MCF 10A (cell line): ENCODE data around the gene SF3B5. TPM values are rescaled to one million over a fixed set of nuclear protein-coding genes. Genes with fewer than 3 reads are reported as not detected.

ENCODE experiments used
- BruUV-seq: library from RNA; stranded (reverse); fragments of 400-500 nt; replicated peaks from 2 replicates; lab custom pipeline; 2021; lab: Mats Ljungman, UMichigan
- CTCF ChIA-PET: fragments of 300-600 bp; sonication (Branson Sonifier 250); formaldehyde crosslinking; extraction: SDS; loops from one replicate; lab custom pipeline; 2021; ENCODE audit warnings: antibody characterized with exemption, inconsistent platforms; lab: Yijun Ruan, JAX
- POLR2A ChIA-PET: fragments of 300-600, 350-650 bp; sonication (Branson Sonifier 250); formaldehyde crosslinking; extraction: SDS; loops from one replicate; lab custom pipeline; 2020; ENCODE audit warnings: antibody characterized with exemption, inconsistent platforms; lab: Yijun Ruan, JAX
- DNase-seq: peaks from one replicate; pipeline ENCODE4 v3.0.0-alpha.2; 2018; ENCODE audit not compliant: unreplicated experiment
- H3K27ac Mint-ChIP-seq: one replicate; pipeline ENCODE4 v1.8.0; 2022; ENCODE audit warnings: mild to moderate bottlenecking, low read depth, mixed read lengths; ENCODE audit not compliant: unreplicated experiment
- H3K27me3 Mint-ChIP-seq: one replicate; pipeline ENCODE4 v1.8.0; 2022; ENCODE audit warnings: mixed read lengths; ENCODE audit not compliant: insufficient read depth, unreplicated experiment
- H3K36me3 Mint-ChIP-seq: one replicate; pipeline ENCODE4 v1.8.0; 2022; ENCODE audit warnings: mild to moderate bottlenecking, moderate library complexity, mixed read lengths; ENCODE audit not compliant: insufficient read depth, unreplicated experiment
- H3K4me1 Mint-ChIP-seq: one replicate; pipeline ENCODE4 v1.8.0; 2022; ENCODE audit warnings: mixed read lengths; ENCODE audit not compliant: insufficient read depth, unreplicated experiment
- H3K4me3 Mint-ChIP-seq: one replicate; pipeline ENCODE4 v1.8.0; 2022; ENCODE audit warnings: mild to moderate bottlenecking, moderate library complexity, mixed read lengths; ENCODE audit not compliant: unreplicated experiment
- H3K9me3 Mint-ChIP-seq: one replicate; pipeline ENCODE4 v1.8.0; 2022; ENCODE audit warnings: mixed read lengths; ENCODE audit not compliant: unreplicated experiment
- intact Hi-C: fragments of 100-400 bp; cut with micrococcal nuclease; formaldehyde crosslinking; loops from 2 replicates; pipeline ENCODE4 v1.14.1; 2022
- total RNA-seq: library from RNA; stranded (reverse); gene quantifications from 2 replicates; pipeline ENCODE4 v1.2.3, GENCODE V29; 2022
- TF ChIP-seq, protein P1 (sequence below): fragments of 200-600 bp; IDR thresholded peaks from one replicate; pipeline ENCODE4 v1.8.0; 2022; ENCODE audit warnings: antibody characterized with exemption, mild to moderate bottlenecking; ENCODE audit not compliant: unreplicated experiment

Gene SF3B5
- total RNA-seq, 1 experiment from 2014 or later: 211 TPM

DNA sequence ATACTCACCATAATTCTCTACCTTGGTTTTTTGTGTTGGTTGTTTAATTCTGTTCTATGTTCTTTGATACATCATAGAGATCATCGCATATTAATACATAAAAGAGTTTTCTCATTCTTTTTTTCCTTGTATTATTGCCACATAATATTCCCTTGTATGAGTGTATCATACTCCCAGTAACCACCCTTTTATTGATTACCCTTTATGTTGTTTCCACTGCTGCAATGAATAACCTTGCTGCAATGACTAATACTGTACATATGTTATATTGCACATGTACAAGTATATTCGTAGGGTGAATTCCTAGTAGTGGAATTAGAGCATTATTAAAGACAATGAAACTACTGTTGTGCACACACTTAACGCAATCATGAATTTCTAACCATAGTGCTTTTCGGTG, 9.1 kb upstream of the SF3B5 start:
- Mint-ChIP-seq H3K27ac (no peak overlapping the region), H3K4me1 (peaks cover 5% of the 10 kb centered on the region), H3K4me3 (no peak overlapping the region), H3K9me3 (no peaks in the 10 kb centered on the region), H3K36me3 (no peaks in the 10 kb centered on the region), H3K27me3 (no peaks in the 10 kb centered on the region)
- no peak for DNase-seq
- ChIA-PET POLR2A (no interaction called here), CTCF (interaction anchor here (0.6 to 4.8 kb wide), 4 partner anchors 112 to 405 kb away, joined by 3 to 28 read pairs (median 4); no protein-coding TSS in a partner anchor)
- intact Hi-C loops: no loop called here
- no TSS peak for BruUV-seq
- TF ChIP-seq, protein P1, sequence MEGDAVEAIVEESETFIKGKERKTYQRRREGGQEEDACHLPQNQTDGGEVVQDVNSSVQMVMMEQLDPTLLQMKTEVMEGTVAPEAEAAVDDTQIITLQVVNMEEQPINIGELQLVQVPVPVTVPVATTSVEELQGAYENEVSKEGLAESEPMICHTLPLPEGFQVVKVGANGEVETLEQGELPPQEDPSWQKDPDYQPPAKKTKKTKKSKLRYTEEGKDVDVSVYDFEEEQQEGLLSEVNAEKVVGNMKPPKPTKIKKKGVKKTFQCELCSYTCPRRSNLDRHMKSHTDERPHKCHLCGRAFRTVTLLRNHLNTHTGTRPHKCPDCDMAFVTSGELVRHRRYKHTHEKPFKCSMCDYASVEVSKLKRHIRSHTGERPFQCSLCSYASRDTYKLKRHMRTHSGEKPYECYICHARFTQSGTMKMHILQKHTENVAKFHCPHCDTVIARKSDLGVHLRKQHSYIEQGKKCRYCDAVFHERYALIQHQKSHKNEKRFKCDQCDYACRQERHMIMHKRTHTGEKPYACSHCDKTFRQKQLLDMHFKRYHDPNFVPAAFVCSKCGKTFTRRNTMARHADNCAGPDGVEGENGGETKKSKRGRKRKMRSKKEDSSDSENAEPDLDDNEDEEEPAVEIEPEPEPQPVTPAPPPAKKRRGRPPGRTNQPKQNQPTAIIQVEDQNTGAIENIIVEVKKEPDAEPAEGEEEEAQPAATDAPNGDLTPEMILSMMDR: no peak

DNA sequence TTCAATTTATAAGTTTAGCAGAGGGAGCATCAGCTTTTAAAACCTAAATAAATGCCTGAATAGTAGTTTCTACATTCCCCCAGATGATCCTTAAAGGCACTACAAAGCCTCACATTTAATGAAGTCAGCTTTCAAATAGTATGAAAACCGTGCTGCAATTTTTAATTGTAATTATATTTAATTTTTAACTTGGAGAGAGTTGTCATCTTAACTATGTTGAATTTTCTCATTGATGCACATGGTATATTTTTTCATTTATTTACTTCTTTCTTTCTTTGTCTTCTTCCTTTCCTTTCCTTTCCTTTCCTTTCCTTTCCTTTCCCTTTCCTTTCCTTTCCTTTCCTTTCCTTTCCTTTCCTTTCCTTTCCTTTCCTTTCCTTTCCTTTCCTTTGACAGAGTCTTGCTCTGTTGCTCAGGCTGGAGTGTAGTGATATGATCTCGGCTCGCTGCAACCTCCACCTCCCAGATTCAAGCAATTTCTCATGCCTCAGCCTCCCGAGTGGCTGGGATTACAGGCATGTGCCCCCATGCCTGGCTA, 7.7 kb upstream of the SF3B5 start:
- Mint-ChIP-seq H3K9me3 (no peaks in the 10 kb centered on the region), H3K36me3 (no peaks in the 10 kb centered on the region), H3K27ac (no peak overlapping the region), H3K27me3 (no peaks in the 10 kb centered on the region), H3K4me3 (no peak overlapping the region), H3K4me1 (peaks cover 5% of the 10 kb centered on the region)
- ChIA-PET POLR2A (interaction anchor here (1.5 kb wide), 1 partner anchor 183 kb away, joined by 5 read pairs; no protein-coding TSS in a partner anchor), CTCF (interaction anchor here (0.6 to 3.3 kb wide), 7 partner anchors 112 to 379 kb away, joined by 3 to 13 read pairs (median 5); no protein-coding TSS in a partner anchor)
- TF ChIP-seq, protein P1: no peak
- intact Hi-C loops: no loop called here
- no peak for DNase-seq
- BruUV-seq: no TSS peak

DNA sequence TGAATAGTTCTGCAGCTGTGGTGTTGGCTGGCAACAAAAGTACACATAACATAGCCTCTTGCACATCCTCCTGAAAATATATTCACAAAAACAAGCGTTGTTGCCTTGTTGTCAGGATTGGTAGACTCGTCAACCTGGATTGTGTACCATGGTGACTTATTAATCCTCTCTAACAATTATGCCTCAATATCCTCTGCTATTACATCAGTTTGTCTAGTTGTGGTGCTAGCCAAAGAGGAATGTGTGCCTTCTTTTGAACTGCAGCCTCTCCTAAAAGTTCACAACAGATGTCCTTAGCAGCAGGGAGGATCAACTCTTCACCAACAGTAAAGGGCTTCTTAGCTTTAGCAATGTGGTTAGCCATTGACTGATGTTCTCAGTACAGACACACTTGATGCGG, 3.6 kb upstream of the SF3B5 start:
- Mint-ChIP-seq H3K4me1 (peaks cover 8% of the 10 kb centered on the region), H3K9me3 (no peaks in the 10 kb centered on the region), H3K27ac (no peak overlapping the region), H3K27me3 (no peaks in the 10 kb centered on the region), H3K36me3 (peaks cover 6% of the 10 kb centered on the region), H3K4me3 (no peak overlapping the region)
- ChIA-PET POLR2A (no interaction called here), CTCF (interaction anchor here (0.5 to 2.4 kb wide), 4 partner anchors 116 to 383 kb away, joined by 3 to 6 read pairs (median 3); no protein-coding TSS in a partner anchor)
- TF ChIP-seq, protein P1: no peak
- intact Hi-C loops: loop anchor here (5.0 kb wide), 1 partner anchor 522 kb away; no protein-coding TSS in a partner anchor
- BruUV-seq: no TSS peak
- DNase-seq: no peak

DNA sequence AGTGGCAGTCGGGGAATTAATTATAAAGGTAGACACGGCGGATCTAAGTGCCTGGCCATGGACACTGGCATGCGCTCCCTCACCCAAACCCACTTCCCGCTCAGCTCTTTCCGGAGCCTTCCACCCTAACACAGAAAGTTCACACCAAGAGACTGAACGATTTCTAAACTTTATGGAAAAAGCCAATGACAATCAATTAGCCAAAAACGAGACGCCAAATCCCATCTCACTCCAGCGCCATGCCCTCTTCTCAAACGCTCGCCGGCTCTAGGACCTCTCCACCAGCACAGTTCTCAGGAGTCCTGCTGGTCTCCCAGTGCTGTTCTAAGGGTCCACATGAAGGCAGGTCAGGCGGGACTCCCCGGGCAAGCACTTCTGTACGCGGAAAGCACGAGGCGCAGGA, 641 bp downstream of the SF3B5 start:
- H3K4me3 Mint-ChIP-seq: peak overlapping the region; percentile 96
- CTCF ChIA-PET: interaction anchor here (0.7 to 0.8 kb wide), 2 partner anchors 127 to 1755 kb away, joined by 3 read pairs; no protein-coding TSS in a partner anchor
- peaks cover 15% of the 10 kb centered on the region for H3K4me1 Mint-ChIP-seq
- DNase-seq: no peak
- TF ChIP-seq, protein P1: no peak
- POLR2A ChIA-PET: interaction anchor here (0.7 to 3.2 kb wide), 15 partner anchors 9 to 1249 kb away, joined by 3 to 12 read pairs (median 4); partner anchors contain the start of genes LTV1 and UTRN
- no peaks in the 10 kb centered on the region for H3K27me3 Mint-ChIP-seq
- no peaks in the 10 kb centered on the region for H3K9me3 Mint-ChIP-seq
- intact Hi-C loops: loop anchor here (5.0 kb wide), 1 partner anchor 517 kb away; no protein-coding TSS in a partner anchor
- peak overlapping the region; percentile 96 for H3K27ac Mint-ChIP-seq
- peaks cover 14% of the 10 kb centered on the region for H3K36me3 Mint-ChIP-seq
- no TSS peak for BruUV-seq
